ENCODE measurements around the gene TAF4. TPM values are rescaled to one million over a fixed set of nuclear protein-coding genes. Genes with fewer than 3 reads are reported as not detected.

TAF4 gene
- total and polyA plus RNA-seq, 7 donors: 3.6 to 13.3 (median 8.9) TPM

GRCh38 chr20:62031462-62032092 lies 34.1 kb downstream of the TAF4 start:
- Histone ChIP-seq H3K9me3 (no peaks in the 10 kb centered on the region), H3K4me3 (no peak overlapping the region), H3K4me1 (peaks cover 0 to 24% (median 9%) of the 10 kb centered on the region in 4 donors), H3K36me3 (no peaks in the 10 kb centered on the region), H3K27me3 (no peaks in the 10 kb centered on the region), H3K27ac (no peak overlapping the region)
- no peak for DNase-seq
- intact Hi-C loops (cut with DNase I): no loop called here
- 93 to 95% methylated on average over 15 of the region's 15 CpGs for WGBS, 2 donors
- TF ChIP-seq CTCF (IDR thresholded peaks at IDR 0.05) (no peak), EP300 (IDR thresholded peaks at IDR 0.05) (no peak), POLR2A (IDR thresholded peaks at IDR 0.05) (no peak), POLR2AphosphoS5 (IDR thresholded peaks at IDR 0.05) (no peak)

GRCh38 chr20:62030834-62031434 lies 34.7 kb downstream of the TAF4 start:
- Histone ChIP-seq H3K4me1 (peaks cover 0 to 30% (median 16%) of the 10 kb centered on the region in 4 donors), H3K4me3 (no peak overlapping the region), H3K9me3 (no peaks in the 10 kb centered on the region), H3K27me3 (no peaks in the 10 kb centered on the region), H3K36me3 (no peaks in the 10 kb centered on the region), H3K27ac (no peak overlapping the region)
- intact Hi-C loops (cut with DNase I): no loop called here
- whole genome bisulfite sequencing, 2 donors: 63 to 66% methylated on average over 14 of the region's 14 CpGs
- DNase-seq: no peak
- TF ChIP-seq POLR2AphosphoS5 (IDR thresholded peaks at IDR 0.05) (no peak), POLR2A (IDR thresholded peaks at IDR 0.05) (no peak), EP300 (IDR thresholded peaks at IDR 0.05) (no peak), CTCF (IDR thresholded peaks at IDR 0.05) (no peak)

- Histone ChIP-seq H3K27ac (no peak overlapping the region), H3K9me3 (no peaks in the 10 kb centered on the region), H3K36me3 (no peaks in the 10 kb centered on the region), H3K27me3 (no peaks in the 10 kb centered on the region), H3K4me1 (peaks cover 0 to 36% (median 22%) of the 10 kb centered on the region in 4 donors), H3K4me3 (no peak overlapping the region)
- TF ChIP-seq POLR2AphosphoS5 (IDR thresholded peaks at IDR 0.05) (no peak), EP300 (IDR thresholded peaks at IDR 0.05) (no peak), POLR2A (IDR thresholded peaks at IDR 0.05) (no peak), CTCF (IDR thresholded peaks at IDR 0.05) (no peak)
- intact Hi-C loops (cut with DNase I): no loop called here
- 90 to 92% methylated on average over 9 of the region's 9 CpGs for WGBS, 2 donors
- no peak for DNase-seq
These were observed 35.3 kb downstream of the TAF4 start for GRCh38 chr20:62030357-62030756.

GRCh38 chr20:62029949-62030348 lies 35.7 kb downstream of the TAF4 start:
- 96 to 97% methylated on average over 20 of the region's 20 CpGs for WGBS, 2 donors

More at GRCh38 chr20:62029949-62030348, 35.7 kb downstream of the TAF4 start:
- intact Hi-C loops (cut with DNase I): loop anchor here (5.0 kb wide), 1 partner anchor 92 kb away; the partner anchor contains the start of gene LSM14B
- Histone ChIP-seq H3K27me3 (no peaks in the 10 kb centered on the region), H3K27ac (no peak overlapping the region), H3K36me3 (no peaks in the 10 kb centered on the region), H3K4me1 (peaks cover 0 to 38% (median 24%) of the 10 kb centered on the region in 4 donors), H3K9me3 (no peaks in the 10 kb centered on the region), H3K4me3 (no peak overlapping the region)
- no peak for DNase-seq
- TF ChIP-seq POLR2A (IDR thresholded peaks at IDR 0.05) (no peak), EP300 (IDR thresholded peaks at IDR 0.05) (no peak), POLR2AphosphoS5 (IDR thresholded peaks at IDR 0.05) (no peak), CTCF (IDR thresholded peaks at IDR 0.05) (no peak)

All from sigmoid colon (tissue), 7 donors.